ENCODE measurements around the gene TMEM213.

Gene TMEM213

DNA sequence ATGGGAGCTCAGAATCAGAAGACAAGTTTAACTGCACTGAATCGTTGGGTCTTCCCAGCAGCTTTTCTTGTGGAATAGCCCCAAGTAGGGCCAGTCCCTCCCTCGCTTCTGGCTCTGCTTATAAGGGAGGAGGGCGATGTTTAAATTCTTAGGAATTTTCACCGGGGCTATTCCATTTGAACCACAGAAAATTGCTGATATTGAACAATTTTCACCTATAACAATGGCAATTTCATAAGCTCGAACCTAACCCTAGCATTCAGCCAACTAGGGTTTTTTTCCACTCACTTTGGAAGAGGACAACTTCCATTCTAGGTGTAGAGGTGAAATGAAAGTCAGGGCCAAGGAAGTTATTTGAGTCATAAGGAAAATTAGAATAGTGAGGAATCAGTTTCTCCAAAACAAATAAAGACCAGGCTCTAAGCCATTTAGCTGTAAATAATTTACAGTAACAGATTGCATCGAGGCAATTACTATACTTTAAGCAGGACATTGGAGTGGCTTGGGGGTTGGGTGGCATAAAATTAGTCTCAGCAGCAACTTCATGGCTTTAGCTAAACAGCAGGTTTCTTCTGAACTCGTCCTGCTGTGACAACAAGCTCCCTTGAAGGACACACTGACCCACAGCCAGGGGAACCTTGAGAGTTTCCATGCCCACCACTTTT, 1.7 kb downstream of the TMEM213 start:
- no peak for TF ChIP-seq USF1 (IDR thresholded peaks at IDR 0.05)
- TF ChIP-seq, protein P1, sequence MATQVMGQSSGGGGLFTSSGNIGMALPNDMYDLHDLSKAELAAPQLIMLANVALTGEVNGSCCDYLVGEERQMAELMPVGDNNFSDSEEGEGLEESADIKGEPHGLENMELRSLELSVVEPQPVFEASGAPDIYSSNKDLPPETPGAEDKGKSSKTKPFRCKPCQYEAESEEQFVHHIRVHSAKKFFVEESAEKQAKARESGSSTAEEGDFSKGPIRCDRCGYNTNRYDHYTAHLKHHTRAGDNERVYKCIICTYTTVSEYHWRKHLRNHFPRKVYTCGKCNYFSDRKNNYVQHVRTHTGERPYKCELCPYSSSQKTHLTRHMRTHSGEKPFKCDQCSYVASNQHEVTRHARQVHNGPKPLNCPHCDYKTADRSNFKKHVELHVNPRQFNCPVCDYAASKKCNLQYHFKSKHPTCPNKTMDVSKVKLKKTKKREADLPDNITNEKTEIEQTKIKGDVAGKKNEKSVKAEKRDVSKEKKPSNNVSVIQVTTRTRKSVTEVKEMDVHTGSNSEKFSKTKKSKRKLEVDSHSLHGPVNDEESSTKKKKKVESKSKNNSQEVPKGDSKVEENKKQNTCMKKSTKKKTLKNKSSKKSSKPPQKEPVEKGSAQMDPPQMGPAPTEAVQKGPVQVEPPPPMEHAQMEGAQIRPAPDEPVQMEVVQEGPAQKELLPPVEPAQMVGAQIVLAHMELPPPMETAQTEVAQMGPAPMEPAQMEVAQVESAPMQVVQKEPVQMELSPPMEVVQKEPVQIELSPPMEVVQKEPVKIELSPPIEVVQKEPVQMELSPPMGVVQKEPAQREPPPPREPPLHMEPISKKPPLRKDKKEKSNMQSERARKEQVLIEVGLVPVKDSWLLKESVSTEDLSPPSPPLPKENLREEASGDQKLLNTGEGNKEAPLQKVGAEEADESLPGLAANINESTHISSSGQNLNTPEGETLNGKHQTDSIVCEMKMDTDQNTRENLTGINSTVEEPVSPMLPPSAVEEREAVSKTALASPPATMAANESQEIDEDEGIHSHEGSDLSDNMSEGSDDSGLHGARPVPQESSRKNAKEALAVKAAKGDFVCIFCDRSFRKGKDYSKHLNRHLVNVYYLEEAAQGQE (IDR thresholded peaks at IDR 0.05; ENCODE audit: low read depth): no peak
- TF ChIP-seq TCF12 (IDR thresholded peaks at IDR 0.05; ENCODE audit: low read depth): no peak
- TF ChIP-seq, protein P2, sequence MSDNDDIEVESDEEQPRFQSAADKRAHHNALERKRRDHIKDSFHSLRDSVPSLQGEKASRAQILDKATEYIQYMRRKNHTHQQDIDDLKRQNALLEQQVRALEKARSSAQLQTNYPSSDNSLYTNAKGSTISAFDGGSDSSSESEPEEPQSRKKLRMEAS (IDR thresholded peaks at IDR 0.05): no peak
- TF ChIP-seq EGR1 (IDR thresholded peaks at IDR 0.05): no peak
- no peak for TF ChIP-seq EP300 (IDR thresholded peaks at IDR 0.05; ENCODE audit: borderline replicate concordance)

GRCh38 chr7:138801256-138801655, 3.5 kb downstream of the TMEM213 start:
- TF ChIP-seq TAF1 (IDR thresholded peaks at IDR 0.05; ENCODE audit: low read depth) (no peak), YY1 (IDR thresholded peaks at IDR 0.05; ENCODE audit: low read depth) (no peak), TCF12 (IDR thresholded peaks at IDR 0.05; ENCODE audit: low read depth) (no peak), EGR1 (IDR thresholded peaks at IDR 0.05) (no peak), CEBPB (IDR thresholded peaks at IDR 0.05) (no peak), FOXM1 (IDR thresholded peaks at IDR 0.05; ENCODE audit: borderline replicate concordance, low read depth) (no peak), USF1 (IDR thresholded peaks at IDR 0.05) (no peak), TEAD4 (IDR thresholded peaks at IDR 0.05) (no peak), ZBTB7A (IDR thresholded peaks at IDR 0.05; ENCODE audit: low read depth) (no peak), NFIC (IDR thresholded peaks at IDR 0.05) (no peak), EP300 (IDR thresholded peaks at IDR 0.05; ENCODE audit: borderline replicate concordance) (no peak), RAD21 (IDR thresholded peaks at IDR 0.05; ENCODE audit: low read depth) (no peak), CREB1 (IDR thresholded peaks at IDR 0.05; ENCODE audit: low read depth) (no peak)
- TF ChIP-seq, protein P2 (IDR thresholded peaks at IDR 0.05): no peak
- TF ChIP-seq, protein P1 (IDR thresholded peaks at IDR 0.05; ENCODE audit: low read depth): no peak

- TF ChIP-seq TAF1 (IDR thresholded peaks at IDR 0.05; ENCODE audit: low read depth) (no peak), RAD21 (IDR thresholded peaks at IDR 0.05; ENCODE audit: low read depth) (no peak), FOXM1 (IDR thresholded peaks at IDR 0.05; ENCODE audit: borderline replicate concordance, low read depth) (no peak), EP300 (IDR thresholded peaks at IDR 0.05; ENCODE audit: borderline replicate concordance) (no peak), ZBTB7A (IDR thresholded peaks at IDR 0.05; ENCODE audit: low read depth) (no peak), CREB1 (IDR thresholded peaks at IDR 0.05; ENCODE audit: low read depth) (no peak), TEAD4 (IDR thresholded peaks at IDR 0.05) (no peak), USF1 (IDR thresholded peaks at IDR 0.05) (no peak), CEBPB (IDR thresholded peaks at IDR 0.05) (no peak), YY1 (IDR thresholded peaks at IDR 0.05; ENCODE audit: low read depth) (no peak), EGR1 (IDR thresholded peaks at IDR 0.05) (no peak), TCF12 (IDR thresholded peaks at IDR 0.05; ENCODE audit: low read depth) (no peak), NFIC (IDR thresholded peaks at IDR 0.05) (no peak)
- TF ChIP-seq, protein P2 (IDR thresholded peaks at IDR 0.05): no peak
- TF ChIP-seq, protein P1 (IDR thresholded peaks at IDR 0.05; ENCODE audit: low read depth): no peak
Observed at GRCh38 chr7:138802706-138803105, 4.9 kb downstream of the TMEM213 start.

GRCh38 chr7:138804618-138805017, 6.8 kb downstream of the TMEM213 start:
- TF ChIP-seq, protein P2 (IDR thresholded peaks at IDR 0.05): no peak
- no peak for TF ChIP-seq CEBPB (IDR thresholded peaks at IDR 0.05)
- TF ChIP-seq YY1 (IDR thresholded peaks at IDR 0.05; ENCODE audit: low read depth): no peak
- no peak for TF ChIP-seq RAD21 (IDR thresholded peaks at IDR 0.05; ENCODE audit: low read depth)
